Bone marrow (tissue), 2 donors: Measurements from ENCODE around the gene CABP2.
"Not testable (repeated sequence)": the region's sequence is repeated elsewhere in the genome, so short reads cannot be mapped to it uniquely, and the experiment has no call there.

Experiments used
- DNase-seq, 2 donors: peaks; one replicate each; lab custom pipeline; 2025; lab: John Stamatoyannopoulos, UW

The CABP2 gene

GRCh38 chr11:67522844-67523555, at the start of gene CABP2:
CABP2 (minus strand) TSS chr11:67523446; CDS start chr11:67523326, 120 bp downstream.
- DNase-seq: no peak

- DNase-seq: peak in 1 of 2 donors; percentile 19
Measured at GRCh38 chr11:67572747-67573419, 49.6 kb upstream of the CABP2 start.

GRCh38 chr11:67572305-67572704, 49.1 kb upstream of the CABP2 start:
- no peak for DNase-seq

- DNase-seq: no peak
Measured at GRCh38 chr11:67571443-67571842, 48.2 kb upstream of the CABP2 start.

GRCh38 chr11:67564230-67564629, 41.0 kb upstream of the CABP2 start:
- no peak for DNase-seq

GRCh38 chr11:67563705-67564114, 40.5 kb upstream of the CABP2 start:
- not testable (repeated sequence) for DNase-seq

GRCh38 chr11:67562963-67563704, 39.9 kb upstream of the CABP2 start:
- no peak for DNase-seq

GRCh38 chr11:67561971-67562619, 38.8 kb upstream of the CABP2 start:
- DNase-seq: no peak

GRCh38 chr11:67558084-67558772, 35.0 kb upstream of the CABP2 start:
- no peak for DNase-seq

- no peak for DNase-seq
Measured at GRCh38 chr11:67556244-67556643, 33.0 kb upstream of the CABP2 start.

GRCh38 chr11:67551697-67552096, 28.5 kb upstream of the CABP2 start:
- not testable (repeated sequence) for DNase-seq

- DNase-seq: no peak
Measured at GRCh38 chr11:67551127-67551526, 27.9 kb upstream of the CABP2 start.

- DNase-seq: no peak
Measured at GRCh38 chr11:67548555-67549110, 25.4 kb upstream of the CABP2 start.

GRCh38 chr11:67548112-67548511, 24.9 kb upstream of the CABP2 start:
- not testable (repeated sequence) for DNase-seq

- no peak for DNase-seq
Measured at GRCh38 chr11:67545280-67545679, 22.0 kb upstream of the CABP2 start.

- no peak for DNase-seq
Measured at GRCh38 chr11:67544616-67545242, 21.5 kb upstream of the CABP2 start.

- DNase-seq: no peak
Measured at GRCh38 chr11:67543585-67543984, 20.3 kb upstream of the CABP2 start.

- DNase-seq: no peak
Measured at GRCh38 chr11:67542971-67543370, 19.7 kb upstream of the CABP2 start.

GRCh38 chr11:67542169-67542568, 18.9 kb upstream of the CABP2 start:
- no peak for DNase-seq

- DNase-seq: no peak
Measured at GRCh38 chr11:67541198-67541597, 18.0 kb upstream of the CABP2 start.

- DNase-seq: no peak
Measured at GRCh38 chr11:67539550-67539949, 16.3 kb upstream of the CABP2 start.
